Neural cell (in vitro differentiated cells): ENCODE results near the gene GJB2.

ENCODE experiments used
- EZH2 ChIP-seq: fragments of 200-600, 300-800 bp; shearing (Covaris generic), sonication (generic); IDR thresholded peaks from 2 replicates; pipeline ENCODE4 v1.6.1; 2014; ENCODE audit warnings: antibody characterized with exemption, low read length, borderline replicate concordance, mild to moderate bottlenecking; ENCODE audit not compliant: insufficient read depth, poor library complexity, severe bottlenecking
- POLR2AphosphoS5 ChIP-seq: IDR thresholded peaks from 2 replicates; pipeline ENCODE4 v1.6.1; 2012
- SMC3 ChIP-seq: fragments of 450-650 bp; conservative IDR thresholded peaks from 2 replicates; pipeline ENCODE4 v1.6.1; 2014; ENCODE audit warnings: antibody characterized with exemption, mild to moderate bottlenecking, moderate library complexity; ENCODE audit not compliant: poor library complexity
- TAF1 ChIP-seq: IDR thresholded peaks from 2 replicates; pipeline ENCODE4 v1.6.1; 2012; ENCODE audit warnings: low read depth
- TF ChIP-seq, protein P1 (sequence below): IDR thresholded peaks from 2 replicates; pipeline ENCODE4 v1.6.1; 2012; ENCODE audit warnings: borderline replicate concordance
- TF ChIP-seq, protein P2 (sequence below): fragments of 450-650 bp; IDR thresholded peaks from 2 replicates; pipeline ENCODE4 v1.5.1; 2014; ENCODE audit warnings: antibody characterized with exemption, mild to moderate bottlenecking, moderate library complexity; ENCODE audit not compliant: poor library complexity, severe bottlenecking

DNA sequence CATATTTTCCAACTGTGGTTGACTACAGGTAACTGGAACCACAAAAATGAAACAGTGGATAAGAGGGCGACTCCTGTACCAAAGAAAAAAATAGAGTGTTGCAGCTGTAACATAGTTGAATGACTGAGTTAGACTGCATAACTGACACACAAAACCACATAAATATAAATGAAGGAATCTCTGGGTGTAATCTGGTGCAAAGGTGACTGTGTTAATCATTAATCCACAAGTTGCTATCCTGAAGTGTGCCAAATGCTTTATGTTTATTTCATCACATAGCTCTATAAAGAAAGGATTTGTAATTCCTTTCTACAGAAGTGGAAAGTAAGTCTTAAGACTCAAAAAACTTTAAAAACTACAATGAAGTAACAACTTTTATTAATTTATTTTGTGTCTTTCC is 6.0 kb upstream of the GJB2 start:
- TF ChIP-seq, protein P1, sequence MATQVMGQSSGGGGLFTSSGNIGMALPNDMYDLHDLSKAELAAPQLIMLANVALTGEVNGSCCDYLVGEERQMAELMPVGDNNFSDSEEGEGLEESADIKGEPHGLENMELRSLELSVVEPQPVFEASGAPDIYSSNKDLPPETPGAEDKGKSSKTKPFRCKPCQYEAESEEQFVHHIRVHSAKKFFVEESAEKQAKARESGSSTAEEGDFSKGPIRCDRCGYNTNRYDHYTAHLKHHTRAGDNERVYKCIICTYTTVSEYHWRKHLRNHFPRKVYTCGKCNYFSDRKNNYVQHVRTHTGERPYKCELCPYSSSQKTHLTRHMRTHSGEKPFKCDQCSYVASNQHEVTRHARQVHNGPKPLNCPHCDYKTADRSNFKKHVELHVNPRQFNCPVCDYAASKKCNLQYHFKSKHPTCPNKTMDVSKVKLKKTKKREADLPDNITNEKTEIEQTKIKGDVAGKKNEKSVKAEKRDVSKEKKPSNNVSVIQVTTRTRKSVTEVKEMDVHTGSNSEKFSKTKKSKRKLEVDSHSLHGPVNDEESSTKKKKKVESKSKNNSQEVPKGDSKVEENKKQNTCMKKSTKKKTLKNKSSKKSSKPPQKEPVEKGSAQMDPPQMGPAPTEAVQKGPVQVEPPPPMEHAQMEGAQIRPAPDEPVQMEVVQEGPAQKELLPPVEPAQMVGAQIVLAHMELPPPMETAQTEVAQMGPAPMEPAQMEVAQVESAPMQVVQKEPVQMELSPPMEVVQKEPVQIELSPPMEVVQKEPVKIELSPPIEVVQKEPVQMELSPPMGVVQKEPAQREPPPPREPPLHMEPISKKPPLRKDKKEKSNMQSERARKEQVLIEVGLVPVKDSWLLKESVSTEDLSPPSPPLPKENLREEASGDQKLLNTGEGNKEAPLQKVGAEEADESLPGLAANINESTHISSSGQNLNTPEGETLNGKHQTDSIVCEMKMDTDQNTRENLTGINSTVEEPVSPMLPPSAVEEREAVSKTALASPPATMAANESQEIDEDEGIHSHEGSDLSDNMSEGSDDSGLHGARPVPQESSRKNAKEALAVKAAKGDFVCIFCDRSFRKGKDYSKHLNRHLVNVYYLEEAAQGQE, result no peak
- no peak for TF ChIP-seq EZH2
- TF ChIP-seq, protein P2, sequence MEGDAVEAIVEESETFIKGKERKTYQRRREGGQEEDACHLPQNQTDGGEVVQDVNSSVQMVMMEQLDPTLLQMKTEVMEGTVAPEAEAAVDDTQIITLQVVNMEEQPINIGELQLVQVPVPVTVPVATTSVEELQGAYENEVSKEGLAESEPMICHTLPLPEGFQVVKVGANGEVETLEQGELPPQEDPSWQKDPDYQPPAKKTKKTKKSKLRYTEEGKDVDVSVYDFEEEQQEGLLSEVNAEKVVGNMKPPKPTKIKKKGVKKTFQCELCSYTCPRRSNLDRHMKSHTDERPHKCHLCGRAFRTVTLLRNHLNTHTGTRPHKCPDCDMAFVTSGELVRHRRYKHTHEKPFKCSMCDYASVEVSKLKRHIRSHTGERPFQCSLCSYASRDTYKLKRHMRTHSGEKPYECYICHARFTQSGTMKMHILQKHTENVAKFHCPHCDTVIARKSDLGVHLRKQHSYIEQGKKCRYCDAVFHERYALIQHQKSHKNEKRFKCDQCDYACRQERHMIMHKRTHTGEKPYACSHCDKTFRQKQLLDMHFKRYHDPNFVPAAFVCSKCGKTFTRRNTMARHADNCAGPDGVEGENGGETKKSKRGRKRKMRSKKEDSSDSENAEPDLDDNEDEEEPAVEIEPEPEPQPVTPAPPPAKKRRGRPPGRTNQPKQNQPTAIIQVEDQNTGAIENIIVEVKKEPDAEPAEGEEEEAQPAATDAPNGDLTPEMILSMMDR, result no peak
- no peak for TF ChIP-seq SMC3
- no peak for TF ChIP-seq TAF1
- no peak for TF ChIP-seq POLR2AphosphoS5
